AG04449 (cell line): ENCODE data around the gene CACNA1C.

Experiments used
- CTCF ChIA-PET: fragments of 350-600 bp; formaldehyde crosslinking; extraction: SDS; loops from one replicate; lab custom pipeline; 2021; ENCODE audit warnings: antibody characterized with exemption; lab: Yijun Ruan, JAX
- POLR2A ChIA-PET: fragments of 400-600, 350-600 bp; formaldehyde crosslinking; extraction: SDS; loops from one replicate; lab custom pipeline; 2020; ENCODE audit warnings: antibody characterized with exemption, inconsistent platforms; lab: Yijun Ruan, JAX
- DNase-seq: peaks from one replicate; pipeline ENCODE4 v3.0.0-alpha.2; 2010; ENCODE audit warnings: low read depth, low spot score
- H3K4me3 ChIP-seq: 2 replicates; pipeline ENCODE4 v1.5.1; 2011; ENCODE audit warnings: low read depth, mild to moderate bottlenecking, control low read depth, low read length
- CTCF ChIP-seq: IDR thresholded peaks from one replicate; pipeline ENCODE4 v1.5.1; 2011; ENCODE audit warnings: mild to moderate bottlenecking, moderate library complexity, low read length, control low read depth, inconsistent platforms; ENCODE audit not compliant: insufficient read depth; ENCODE audit errors: missing control alignments

CACNA1C gene

GRCh38 chr12:2666411-2666810, 613.6 kb downstream of the CACNA1C start:
- H3K4me3 ChIP-seq, result no peak overlapping the region
- TF ChIP-seq CTCF, result no peak
- CTCF ChIA-PET, result no interaction called here
- no peak for DNase-seq
- POLR2A ChIA-PET, result no interaction called here

GRCh38 chr12:2666846-2667245, 614.1 kb downstream of the CACNA1C start:
- no peak overlapping the region for H3K4me3 ChIP-seq
- no peak for TF ChIP-seq CTCF
- POLR2A ChIA-PET, result no interaction called here
- DNase-seq, result no peak
- CTCF ChIA-PET, result no interaction called here

- TF ChIP-seq CTCF, result no peak
- ChIA-PET POLR2A (no interaction called here), CTCF (interaction anchor here (0.9 kb wide), 1 partner anchor 13 kb away, joined by 3 read pairs; no protein-coding TSS in a partner anchor)
- no peak overlapping the region for H3K4me3 ChIP-seq
- DNase-seq, result no peak
Observed at GRCh38 chr12:2667716-2668440, 615.1 kb downstream of the CACNA1C start.

- no peak for DNase-seq
- ChIA-PET POLR2A (interaction anchor here (0.7 kb wide), 1 partner anchor 11 kb away, joined by 4 read pairs; no protein-coding TSS in a partner anchor), CTCF (interaction anchor here (0.5 kb wide), 1 partner anchor 366 kb away, joined by 3 read pairs; no protein-coding TSS in a partner anchor)
- H3K4me3 ChIP-seq, result no peak overlapping the region
- TF ChIP-seq CTCF, result no peak
Observed at GRCh38 chr12:2668816-2669215, 616.0 kb downstream of the CACNA1C start.

GRCh38 chr12:2669560-2669959, 616.8 kb downstream of the CACNA1C start:
- H3K4me3 ChIP-seq, result no peak overlapping the region
- DNase-seq, result no peak
- ChIA-PET CTCF (interaction anchor here (0.5 kb wide), 1 partner anchor 365 kb away, joined by 3 read pairs; no protein-coding TSS in a partner anchor), POLR2A (no interaction called here)
- no peak for TF ChIP-seq CTCF

GRCh38 chr12:2672863-2673262, 620.1 kb downstream of the CACNA1C start:
- no peak for TF ChIP-seq CTCF
- no peak for DNase-seq
- CTCF ChIA-PET, result interaction anchor here (1.3 kb wide), 1 partner anchor 10 kb away, joined by 6 read pairs; no protein-coding TSS in a partner anchor
- no peak overlapping the region for H3K4me3 ChIP-seq
- POLR2A ChIA-PET, result no interaction called here
